Hepatocyte (in vitro differentiated cells): Measurements from ENCODE around the gene TEC.

ENCODE experiments used
- EZH2phosphoT487 ChIP-seq: fragments of 200-600 bp; sonication (generic); IDR thresholded peaks from one replicate; pipeline ENCODE4 v1.6.1; 2018; ENCODE audit warnings: antibody characterized with exemption, mild to moderate bottlenecking, low read depth, moderate library complexity; ENCODE audit not compliant: unreplicated experiment, severe bottlenecking
- TF ChIP-seq, protein P1 (sequence below): fragments of 200-600 bp; sonication (generic); IDR thresholded peaks from 2 replicates; pipeline ENCODE4 v1.5.1; 2016; ENCODE audit warnings: antibody characterized with exemption, mild to moderate bottlenecking; ENCODE audit not compliant: poor library complexity

DNA sequence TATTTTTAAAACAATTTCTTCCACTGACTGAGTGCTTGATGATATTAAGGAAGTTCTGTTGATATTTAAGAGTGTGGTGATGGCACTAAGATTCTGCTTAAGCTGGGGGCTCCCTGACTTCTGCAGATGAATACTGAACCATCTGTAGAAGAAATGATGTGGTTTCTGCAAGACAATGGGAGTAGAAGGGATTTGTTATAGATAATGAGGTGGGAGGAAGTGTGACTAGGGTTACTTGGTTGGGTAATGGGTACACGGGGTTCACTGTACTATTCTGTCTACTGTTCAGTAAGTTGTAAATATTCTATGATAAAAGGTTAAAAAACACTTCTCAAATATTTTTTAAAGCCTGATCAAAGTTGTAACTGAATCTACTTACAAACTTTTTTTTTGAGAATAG, 74.7 kb downstream of the TEC start:
- TF ChIP-seq, protein P1, sequence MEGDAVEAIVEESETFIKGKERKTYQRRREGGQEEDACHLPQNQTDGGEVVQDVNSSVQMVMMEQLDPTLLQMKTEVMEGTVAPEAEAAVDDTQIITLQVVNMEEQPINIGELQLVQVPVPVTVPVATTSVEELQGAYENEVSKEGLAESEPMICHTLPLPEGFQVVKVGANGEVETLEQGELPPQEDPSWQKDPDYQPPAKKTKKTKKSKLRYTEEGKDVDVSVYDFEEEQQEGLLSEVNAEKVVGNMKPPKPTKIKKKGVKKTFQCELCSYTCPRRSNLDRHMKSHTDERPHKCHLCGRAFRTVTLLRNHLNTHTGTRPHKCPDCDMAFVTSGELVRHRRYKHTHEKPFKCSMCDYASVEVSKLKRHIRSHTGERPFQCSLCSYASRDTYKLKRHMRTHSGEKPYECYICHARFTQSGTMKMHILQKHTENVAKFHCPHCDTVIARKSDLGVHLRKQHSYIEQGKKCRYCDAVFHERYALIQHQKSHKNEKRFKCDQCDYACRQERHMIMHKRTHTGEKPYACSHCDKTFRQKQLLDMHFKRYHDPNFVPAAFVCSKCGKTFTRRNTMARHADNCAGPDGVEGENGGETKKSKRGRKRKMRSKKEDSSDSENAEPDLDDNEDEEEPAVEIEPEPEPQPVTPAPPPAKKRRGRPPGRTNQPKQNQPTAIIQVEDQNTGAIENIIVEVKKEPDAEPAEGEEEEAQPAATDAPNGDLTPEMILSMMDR, result no peak
- no peak for TF ChIP-seq EZH2phosphoT487
